Small intestine (tissue), 7 donors: ENCODE results near the gene XIRP1. TPM values are rescaled to one million over a fixed set of nuclear protein-coding genes. Genes with fewer than 3 reads are reported as not detected.
"Not testable (repeated sequence)": the region's sequence is repeated elsewhere in the genome, so short reads cannot be mapped to it uniquely, and the experiment has no call there.

Source experiments
- DNase-seq, 2 donors: peaks; one replicate each; pipeline versions ENCODE4 v3.0.0 to v3.0.0-alpha.2; 2013
- FAIRE-seq: peaks from 2 replicates; lab custom pipeline; 2012; peaks lifted over from hg19 to GRCh38; lab: Jason Lieb, UNC
- H3K27ac ChIP-seq, 3 donors: one replicate each; pipeline ENCODE4 v1.5.1; 2013; ENCODE audit warnings: low read length in 2 of 3, mild to moderate bottlenecking in 2 of 3, control low read depth in 1 of 3, inconsistent platforms in 1 of 3, low read depth in 1 of 3, moderate library complexity in 1 of 3
- H3K27me3 ChIP-seq, 3 donors: one replicate each; pipeline ENCODE4 v1.6.1; 2013; ENCODE audit warnings: low read length in 3 of 3, inconsistent platforms in 1 of 3; ENCODE audit not compliant: control insufficient read depth in 3 of 3, insufficient read depth in 3 of 3
- H3K36me3 ChIP-seq, 3 donors: one replicate each; pipeline ENCODE4 v1.6.1; 2013; ENCODE audit warnings: low read length in 3 of 3, inconsistent platforms in 1 of 3, low read depth in 1 of 3, mild to moderate bottlenecking in 1 of 3, moderate library complexity in 1 of 3; ENCODE audit not compliant: control insufficient read depth in 3 of 3, insufficient read depth in 2 of 3
- H3K4me1 ChIP-seq, 3 donors: one replicate each; pipeline ENCODE4 v1.6.1; 2013; ENCODE audit warnings: low read length in 2 of 3, inconsistent platforms in 1 of 3, low read depth in 1 of 3, mild to moderate bottlenecking in 1 of 3, moderate library complexity in 1 of 3; ENCODE audit not compliant: control insufficient read depth in 3 of 3, insufficient read depth in 2 of 3
- H3K4me3 ChIP-seq, 3 donors: one replicate each; pipeline ENCODE4 v1.5.1; 2013; ENCODE audit warnings: low read length in 3 of 3, control low read depth in 1 of 3, inconsistent platforms in 1 of 3, low read depth in 1 of 3, mild to moderate bottlenecking in 1 of 3, moderate library complexity in 1 of 3
- H3K9me3 ChIP-seq, 2 donors: one replicate each; pipeline ENCODE4 v1.6.1; 2013; ENCODE audit warnings: low read depth in 1 of 2, low read length in 1 of 2; ENCODE audit not compliant: control insufficient read depth in 2 of 2, insufficient read depth in 1 of 2
- WGBS, 3 donors: extraction: QIAGEN DNeasy Blood & Tissue Kit; methylation state at CpG; one replicate each; pipeline ENCODE4 v1.1.7; 2013; 5-methylcytosine and 5-hydroxymethylcytosine counted together
- polyA plus RNA-seq, 4 donors: library from polyadenylated mRNA; stranded (reverse) in 3 of 4; unstranded in 1 of 4; fragments of 200-250 nt in 3 of 4; fragments of 120-200 nt in 1 of 4; gene quantifications; one replicate each; pipeline versions ENCODE4 v1.2.1 to v1.2.3, GENCODE V29; 2013
- donor health status: healthy with polysubstance abuse.
- donor health status: control.
- donor health status: control.
- donor health status: Bipolar disorder and iron deficiency.
- donor health status: healthy.

XIRP1 gene
- polyA plus RNA-seq, 4 donors: 0.15 to 5.4 (median 1.0) TPM

- H3K27ac ChIP-seq, H3K9me3 ChIP-seq, H3K27me3 ChIP-seq, FAIRE-seq, DNase-seq, H3K4me3 ChIP-seq, H3K36me3 ChIP-seq, H3K4me1 ChIP-seq: not testable (repeated sequence)
- 93 to 98% (median 97%) methylated on average over 17 to 30 of the region's 32 CpGs for WGBS, 3 donors
Measured at GRCh38 chr3:39227596-39227995, 35.2 kb upstream of the XIRP1 start.

GRCh38 chr3:39226106-39226741 lies 33.8 kb upstream of the XIRP1 start:
- 43 to 76% (median 51%) methylated on average over 3 of the region's 3 CpGs for WGBS, 3 donors
- Histone ChIP-seq H3K27ac (no peak overlapping the region), H3K4me3 (no peak overlapping the region), H3K9me3 (no peaks in the 10 kb centered on the region), H3K27me3 (no peaks in the 10 kb centered on the region), H3K36me3 (no peaks in the 10 kb centered on the region), H3K4me1 (no peaks in the 10 kb centered on the region)
- FAIRE-seq: no peak
- no peak for DNase-seq

- FAIRE-seq (no peak), DNase-seq (no peak)
- no peaks in the 10 kb centered on the region for H3K36me3 ChIP-seq
- H3K4me3 ChIP-seq: no peak overlapping the region
- H3K9me3 ChIP-seq: no peaks in the 10 kb centered on the region
- no peaks in the 10 kb centered on the region for H3K27me3 ChIP-seq
- 59 to 78% (median 74%) methylated on average over 2 of the region's 2 CpGs for WGBS, 3 donors
- H3K27ac ChIP-seq: no peak overlapping the region
- no peaks in the 10 kb centered on the region for H3K4me1 ChIP-seq
Measured at GRCh38 chr3:39224288-39224687, 31.9 kb upstream of the XIRP1 start.

- Histone ChIP-seq H3K27ac (no peak overlapping the region), H3K9me3 (no peaks in the 10 kb centered on the region), H3K36me3 (no peaks in the 10 kb centered on the region), H3K4me3 (no peak overlapping the region), H3K27me3 (peaks cover 0 to 2% (median 0%) of the 10 kb centered on the region in 3 donors), H3K4me1 (no peaks in the 10 kb centered on the region)
- DNase-seq: no peak
- FAIRE-seq: no peak
- WGBS, 3 donors: 74 to 83% (median 81%) methylated on average over 2 of the region's 2 CpGs
Measured at GRCh38 chr3:39222939-39223338, 30.5 kb upstream of the XIRP1 start.

- WGBS, 3 donors: 52 to 73% (median 58%) methylated on average over 1 of the region's 1 CpG
- Histone ChIP-seq H3K9me3 (no peaks in the 10 kb centered on the region), H3K27ac (no peak overlapping the region), H3K36me3 (no peaks in the 10 kb centered on the region), H3K4me3 (no peak overlapping the region), H3K27me3 (peaks cover 0 to 2% (median 0%) of the 10 kb centered on the region in 3 donors), H3K4me1 (no peaks in the 10 kb centered on the region)
- no peak for FAIRE-seq
- no peak for DNase-seq
Measured at GRCh38 chr3:39222462-39222861, 30.1 kb upstream of the XIRP1 start.

GRCh38 chr3:39221141-39221530 lies 28.7 kb upstream of the XIRP1 start:
- no peaks in the 10 kb centered on the region for H3K4me1 ChIP-seq
- H3K9me3 ChIP-seq: no peaks in the 10 kb centered on the region
- H3K27me3 ChIP-seq: peaks cover 0 to 5% (median 0%) of the 10 kb centered on the region in 3 donors
- H3K4me3 ChIP-seq: no peak overlapping the region
- H3K27ac ChIP-seq: no peak overlapping the region
- DNase-seq (no peak), FAIRE-seq (no peak)
- no peaks in the 10 kb centered on the region for H3K36me3 ChIP-seq

GRCh38 chr3:39220407-39221140 lies 28.2 kb upstream of the XIRP1 start:
- no peak for FAIRE-seq
- no peak overlapping the region for H3K4me3 ChIP-seq
- 64 to 71% (median 69%) methylated on average over 6 of the region's 6 CpGs for WGBS, 3 donors
- H3K27ac ChIP-seq: no peak overlapping the region
- H3K9me3 ChIP-seq: no peaks in the 10 kb centered on the region
- no peaks in the 10 kb centered on the region for H3K4me1 ChIP-seq
- no peak for DNase-seq
- peaks cover 0 to 5% (median 0%) of the 10 kb centered on the region in 3 donors for H3K27me3 ChIP-seq
- H3K36me3 ChIP-seq: no peaks in the 10 kb centered on the region

GRCh38 chr3:39219702-39220101 lies 27.3 kb upstream of the XIRP1 start:
- Histone ChIP-seq H3K27me3 (peaks cover 0 to 5% (median 0%) of the 10 kb centered on the region in 3 donors), H3K36me3 (no peaks in the 10 kb centered on the region), H3K4me1 (no peaks in the 10 kb centered on the region), H3K9me3 (no peaks in the 10 kb centered on the region), H3K4me3 (no peak overlapping the region), H3K27ac (no peak overlapping the region)
- WGBS, 3 donors: 80 to 88% (median 86%) methylated on average over 3 of the region's 3 CpGs
- no peak for FAIRE-seq
- DNase-seq: no peak
